ENCODE measurements around the gene CALHM5.

The CALHM5 gene

GRCh38 chr6:116553451-116553850 is 42.0 kb downstream of the CALHM5 start, which contains the start of gene CALHM4:
Gene CALHM4 (plus strand): TSS chr6:116553751. CDS start chr6:116553794, 43 bp downstream.
- no peak for DNase-seq

GRCh38 chr6:116556065-116556464 is 44.6 kb downstream of the CALHM5 start:
- no peak for DNase-seq

GRCh38 chr6:116556814-116557415 is 45.5 kb downstream of the CALHM5 start:
- no peak for DNase-seq

- no peak for DNase-seq
Observed at GRCh38 chr6:116557893-116558292, 46.5 kb downstream of the CALHM5 start.

GRCh38 chr6:116560130-116560529 is 48.7 kb downstream of the CALHM5 start:
- DNase-seq, result no peak

GRCh38 chr6:116561377-116562018 is 50.1 kb downstream of the CALHM5 start:
- DNase-seq, result peak; percentile 78

- no peak for DNase-seq
Observed at GRCh38 chr6:116562019-116562403, 50.6 kb downstream of the CALHM5 start.

- no peak for DNase-seq
Observed at GRCh38 chr6:116562614-116563013, 51.2 kb downstream of the CALHM5 start.

GRCh38 chr6:116563830-116564229 is 52.4 kb downstream of the CALHM5 start:
- DNase-seq, result no peak

GRCh38 chr6:116564311-116564710 is 52.9 kb downstream of the CALHM5 start:
- no peak for DNase-seq

- peak; percentile 22 for DNase-seq
Observed at GRCh38 chr6:116564921-116565872, 53.8 kb downstream of the CALHM5 start.

- no peak for DNase-seq
Observed at GRCh38 chr6:116568111-116568510, 56.7 kb downstream of the CALHM5 start.

GRCh38 chr6:116568821-116569755 is 57.6 kb downstream of the CALHM5 start:
- no peak for DNase-seq

- DNase-seq, result peak; percentile 99
Observed at GRCh38 chr6:116570856-116571682, 59.6 kb downstream of the CALHM5 start, which contains the start of gene RWDD1. Gene RWDD1 (plus strand): TSS chr6:116571504. CDS start chr6:116571583, 79 bp downstream.

GRCh38 chr6:116571683-116572000 is 60.2 kb downstream of the CALHM5 start:
- no peak for DNase-seq

- DNase-seq, result peak; percentile 25
Observed at GRCh38 chr6:116572162-116572561, 60.7 kb downstream of the CALHM5 start.
